Activated naive CD4-positive, alpha-beta T cell treated with anti-CD3 and anti-CD28 coated beads, Interleukin-2, amount 10 ng/mL, durations not matched to agents 7 days and 5 days (primary cell): ENCODE measurements around the gene NR6A1.

Experiments
- CTCF ChIA-PET: fragments of 350-600 bp; sonication (Branson Sonifier 250); formaldehyde crosslinking; loops from one replicate; lab custom pipeline; 2021; ENCODE audit warnings: antibody characterized with exemption; lab: Charles Lee
- DNase-seq: peaks from one replicate; pipeline ENCODE4 v3.0.0-alpha.2; 2020
- H3K27ac Mint-ChIP-seq: one replicate; pipeline ENCODE4 v1.8.0; 2021; ENCODE audit warnings: mild to moderate bottlenecking, moderate library complexity, mixed read lengths
- H3K27me3 Mint-ChIP-seq: one replicate; pipeline ENCODE4 v1.8.0; 2021; ENCODE audit warnings: mild to moderate bottlenecking, mixed read lengths
- H3K36me3 Mint-ChIP-seq: one replicate; pipeline ENCODE4 v1.8.0; 2021; ENCODE audit warnings: mixed read lengths
- H3K4me1 Mint-ChIP-seq: one replicate; pipeline ENCODE4 v1.8.0; 2021; ENCODE audit warnings: mixed read lengths
- H3K4me3 Mint-ChIP-seq: one replicate; pipeline ENCODE4 v1.8.0; 2021; ENCODE audit warnings: mild to moderate bottlenecking, moderate library complexity, mixed read lengths
- H3K9me3 Mint-ChIP-seq: one replicate; pipeline ENCODE4 v1.8.0; 2021; ENCODE audit warnings: mixed read lengths

NR6A1 gene

GRCh38 chr9:124558777-124559470, 212.2 kb downstream of the NR6A1 start:
- CTCF ChIA-PET, result interaction anchor here (0.6 kb wide), 1 partner anchor 809 kb away, joined by 3 read pairs; no protein-coding TSS in a partner anchor
- no peak for DNase-seq
- H3K36me3 Mint-ChIP-seq, result no peaks in the 10 kb centered on the region
- no peak overlapping the region for H3K27ac Mint-ChIP-seq
- peaks cover 9% of the 10 kb centered on the region for H3K27me3 Mint-ChIP-seq
- no peak overlapping the region for H3K4me3 Mint-ChIP-seq
- H3K4me1 Mint-ChIP-seq, result no peaks in the 10 kb centered on the region
- H3K9me3 Mint-ChIP-seq, result no peaks in the 10 kb centered on the region

- no peak for DNase-seq
- Mint-ChIP-seq H3K4me3 (no peak overlapping the region), H3K27me3 (peaks cover 9% of the 10 kb centered on the region), H3K9me3 (no peaks in the 10 kb centered on the region), H3K36me3 (no peaks in the 10 kb centered on the region), H3K27ac (no peak overlapping the region), H3K4me1 (no peaks in the 10 kb centered on the region)
- CTCF ChIA-PET, result no interaction called here
Measured at GRCh38 chr9:124557895-124558294, 213.2 kb downstream of the NR6A1 start.

- no peaks in the 10 kb centered on the region for H3K9me3 Mint-ChIP-seq
- peaks cover 5% of the 10 kb centered on the region for H3K27me3 Mint-ChIP-seq
- no peak overlapping the region for H3K4me3 Mint-ChIP-seq
- H3K4me1 Mint-ChIP-seq, result no peaks in the 10 kb centered on the region
- CTCF ChIA-PET, result interaction anchor here (0.6 to 2.0 kb wide), 2 partner anchors 18 to 76 kb away, joined by 3 to 7 read pairs; no protein-coding TSS in a partner anchor
- no peaks in the 10 kb centered on the region for H3K36me3 Mint-ChIP-seq
- no peak overlapping the region for H3K27ac Mint-ChIP-seq
- DNase-seq, result no peak
Measured at GRCh38 chr9:124555043-124555442, 216.1 kb downstream of the NR6A1 start.

GRCh38 chr9:124553738-124554137, 217.4 kb downstream of the NR6A1 start:
- no peak overlapping the region for H3K4me3 Mint-ChIP-seq
- CTCF ChIA-PET, result interaction anchor here (2.8 to 4.3 kb wide), 3 partner anchors 17 to 158 kb away, joined by 18 to 45 read pairs (median 29); no protein-coding TSS in a partner anchor
- no peak for DNase-seq
- peaks cover 5% of the 10 kb centered on the region for H3K27me3 Mint-ChIP-seq
- H3K9me3 Mint-ChIP-seq, result no peaks in the 10 kb centered on the region
- H3K27ac Mint-ChIP-seq, result no peak overlapping the region
- H3K4me1 Mint-ChIP-seq, result peaks cover 5% of the 10 kb centered on the region
- no peaks in the 10 kb centered on the region for H3K36me3 Mint-ChIP-seq

- DNase-seq, result no peak
- H3K9me3 Mint-ChIP-seq, result no peaks in the 10 kb centered on the region
- H3K27me3 Mint-ChIP-seq, result peaks cover 5% of the 10 kb centered on the region
- H3K36me3 Mint-ChIP-seq, result no peaks in the 10 kb centered on the region
- H3K27ac Mint-ChIP-seq, result no peak overlapping the region
- H3K4me3 Mint-ChIP-seq, result no peak overlapping the region
- peaks cover 7% of the 10 kb centered on the region for H3K4me1 Mint-ChIP-seq
- CTCF ChIA-PET, result interaction anchor here (0.8 to 4.3 kb wide), 16 partner anchors 12 to 212 kb away, joined by 3 to 45 read pairs (median 6); no protein-coding TSS in a partner anchor
Measured at GRCh38 chr9:124552273-124552605, 218.9 kb downstream of the NR6A1 start.

GRCh38 chr9:124551472-124552272, 219.4 kb downstream of the NR6A1 start:
- CTCF ChIA-PET, result interaction anchor here (0.6 to 4.3 kb wide), 24 partner anchors 9 to 300 kb away, joined by 3 to 45 read pairs (median 4); no protein-coding TSS in a partner anchor
- Mint-ChIP-seq H3K27ac (no peak overlapping the region), H3K36me3 (no peaks in the 10 kb centered on the region), H3K9me3 (no peaks in the 10 kb centered on the region), H3K27me3 (peaks cover 5% of the 10 kb centered on the region), H3K4me1 (peaks cover 7% of the 10 kb centered on the region), H3K4me3 (no peak overlapping the region)
- DNase-seq, result peak; percentile 52

- no peak for DNase-seq
- Mint-ChIP-seq H3K36me3 (no peaks in the 10 kb centered on the region), H3K27me3 (peaks cover 12% of the 10 kb centered on the region), H3K27ac (no peak overlapping the region), H3K9me3 (no peaks in the 10 kb centered on the region), H3K4me3 (no peak overlapping the region), H3K4me1 (peaks cover 7% of the 10 kb centered on the region)
- CTCF ChIA-PET, result no interaction called here
Measured at GRCh38 chr9:124550072-124550471, 221.0 kb downstream of the NR6A1 start.

- H3K27ac Mint-ChIP-seq, result no peak overlapping the region
- H3K36me3 Mint-ChIP-seq, result no peaks in the 10 kb centered on the region
- CTCF ChIA-PET, result interaction anchor here (0.6 kb wide), 1 partner anchor 12 kb away, joined by 4 read pairs; no protein-coding TSS in a partner anchor
- H3K4me1 Mint-ChIP-seq, result peaks cover 7% of the 10 kb centered on the region
- H3K27me3 Mint-ChIP-seq, result peaks cover 7% of the 10 kb centered on the region
- H3K9me3 Mint-ChIP-seq, result no peaks in the 10 kb centered on the region
- H3K4me3 Mint-ChIP-seq, result no peak overlapping the region
- DNase-seq, result no peak
Measured at GRCh38 chr9:124549016-124549415, 222.1 kb downstream of the NR6A1 start.

GRCh38 chr9:124544535-124544934, 226.6 kb downstream of the NR6A1 start:
- CTCF ChIA-PET, result interaction anchor here (1.1 to 1.2 kb wide), 2 partner anchors 125 to 228 kb away, joined by 3 read pairs; no protein-coding TSS in a partner anchor
- Mint-ChIP-seq H3K36me3 (no peaks in the 10 kb centered on the region), H3K4me1 (peaks cover 7% of the 10 kb centered on the region), H3K4me3 (no peak overlapping the region), H3K27ac (no peak overlapping the region), H3K27me3 (peaks cover 11% of the 10 kb centered on the region), H3K9me3 (no peaks in the 10 kb centered on the region)
- DNase-seq, result no peak

- Mint-ChIP-seq H3K27me3 (peaks cover 11% of the 10 kb centered on the region), H3K9me3 (no peaks in the 10 kb centered on the region), H3K4me3 (no peak overlapping the region), H3K27ac (no peak overlapping the region), H3K36me3 (no peaks in the 10 kb centered on the region), H3K4me1 (no peaks in the 10 kb centered on the region)
- DNase-seq, result no peak
- CTCF ChIA-PET, result no interaction called here
Measured at GRCh38 chr9:124541824-124542223, 229.3 kb downstream of the NR6A1 start.

GRCh38 chr9:124537926-124538325, 233.2 kb downstream of the NR6A1 start:
- H3K27ac Mint-ChIP-seq, result no peak overlapping the region
- peaks cover 4% of the 10 kb centered on the region for H3K27me3 Mint-ChIP-seq

GRCh38 chr9:124535846-124536245, 235.3 kb downstream of the NR6A1 start:
- H3K4me3 Mint-ChIP-seq, result no peak overlapping the region
- H3K36me3 Mint-ChIP-seq, result no peaks in the 10 kb centered on the region
- H3K27me3 Mint-ChIP-seq, result no peaks in the 10 kb centered on the region
- no peak for DNase-seq
- H3K27ac Mint-ChIP-seq, result no peak overlapping the region
- CTCF ChIA-PET, result interaction anchor here (0.7 to 7.1 kb wide), 9 partner anchors 8 to 141 kb away, joined by 3 to 92 read pairs (median 4); partner anchors contain the start of gene PSMB7
- no peaks in the 10 kb centered on the region for H3K4me1 Mint-ChIP-seq
- H3K9me3 Mint-ChIP-seq, result no peaks in the 10 kb centered on the region

More at GRCh38 chr9:124537926-124538325, 233.2 kb downstream of the NR6A1 start:
- Mint-ChIP-seq H3K4me3 (no peak overlapping the region), H3K9me3 (no peaks in the 10 kb centered on the region), H3K4me1 (no peaks in the 10 kb centered on the region), H3K36me3 (no peaks in the 10 kb centered on the region)
- CTCF ChIA-PET, result interaction anchor here (1.1 to 7.1 kb wide), 8 partner anchors 9 to 128 kb away, joined by 3 to 92 read pairs (median 8); partner anchors contain the start of gene PSMB7
- no peak for DNase-seq

- Mint-ChIP-seq H3K9me3 (no peaks in the 10 kb centered on the region), H3K4me3 (no peak overlapping the region), H3K27me3 (peaks cover 7% of the 10 kb centered on the region), H3K27ac (no peak overlapping the region), H3K36me3 (no peaks in the 10 kb centered on the region), H3K4me1 (no peaks in the 10 kb centered on the region)
- CTCF ChIA-PET, result no interaction called here
- DNase-seq, result no peak
Measured at GRCh38 chr9:124532897-124533296, 238.2 kb downstream of the NR6A1 start.

- Mint-ChIP-seq H3K36me3 (no peaks in the 10 kb centered on the region), H3K27me3 (peaks cover 7% of the 10 kb centered on the region), H3K9me3 (no peaks in the 10 kb centered on the region), H3K4me3 (no peak overlapping the region), H3K4me1 (no peaks in the 10 kb centered on the region), H3K27ac (no peak overlapping the region)
- CTCF ChIA-PET, result no interaction called here
- DNase-seq, result no peak
Measured at GRCh38 chr9:124531115-124531514, 240.0 kb downstream of the NR6A1 start.
